Peyer's patch (tissue), 4 donors: ENCODE measurements around the gene ZNF444.

Experiments used
- POLR2A ChIP-seq, 2 donors: fragments of 450-650 bp; IDR thresholded peaks; one replicate each; pipeline ENCODE4 v1.5.1; 2017; ENCODE audit warnings: antibody characterized with exemption in 2 of 2, mild to moderate bottlenecking in 2 of 2, moderate library complexity in 2 of 2
- TF ChIP-seq, protein P1 (sequence below), 6 experiments: fragments of 450-650 bp in 4 of 6; fragments of 200-600 bp in 2 of 6; sonication (generic) in 1 of 6; IDR thresholded peaks; one replicate each; pipeline ENCODE4 v1.5.1; 2017 to 2019; ENCODE audit warnings: antibody characterized with exemption in 6 of 6, mild to moderate bottlenecking in 3 of 6, moderate library complexity in 1 of 6

- TF ChIP-seq, protein P1, sequence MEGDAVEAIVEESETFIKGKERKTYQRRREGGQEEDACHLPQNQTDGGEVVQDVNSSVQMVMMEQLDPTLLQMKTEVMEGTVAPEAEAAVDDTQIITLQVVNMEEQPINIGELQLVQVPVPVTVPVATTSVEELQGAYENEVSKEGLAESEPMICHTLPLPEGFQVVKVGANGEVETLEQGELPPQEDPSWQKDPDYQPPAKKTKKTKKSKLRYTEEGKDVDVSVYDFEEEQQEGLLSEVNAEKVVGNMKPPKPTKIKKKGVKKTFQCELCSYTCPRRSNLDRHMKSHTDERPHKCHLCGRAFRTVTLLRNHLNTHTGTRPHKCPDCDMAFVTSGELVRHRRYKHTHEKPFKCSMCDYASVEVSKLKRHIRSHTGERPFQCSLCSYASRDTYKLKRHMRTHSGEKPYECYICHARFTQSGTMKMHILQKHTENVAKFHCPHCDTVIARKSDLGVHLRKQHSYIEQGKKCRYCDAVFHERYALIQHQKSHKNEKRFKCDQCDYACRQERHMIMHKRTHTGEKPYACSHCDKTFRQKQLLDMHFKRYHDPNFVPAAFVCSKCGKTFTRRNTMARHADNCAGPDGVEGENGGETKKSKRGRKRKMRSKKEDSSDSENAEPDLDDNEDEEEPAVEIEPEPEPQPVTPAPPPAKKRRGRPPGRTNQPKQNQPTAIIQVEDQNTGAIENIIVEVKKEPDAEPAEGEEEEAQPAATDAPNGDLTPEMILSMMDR (IDR thresholded peaks at IDR 0.05): no peak
- no peak for TF ChIP-seq POLR2A (IDR thresholded peaks at IDR 0.05)
Measured at GRCh38 chr19:56111601-56112312, 29.3 kb upstream of the ZNF444 start.
